Measurements from ENCODE around the gene BRPF3. TPM values are rescaled to one million over a fixed set of nuclear protein-coding genes. Genes with fewer than 3 reads are reported as not detected.

Gene BRPF3
- total and polyA plus RNA-seq, 9 of the 15 experiments (the other 6 are each of a cell fraction or from before 2014, with no cell fraction given): 2.2 to 19.3 (median 8.0) TPM

GRCh38 chr6:36276581-36277536 is 80.3 kb downstream of the BRPF3 start:
- Histone ChIP-seq H3K4me2 (ENCODE audit: insufficient read depth, low read length) (no peak overlapping the region), H3K36me3 (ENCODE audit: control insufficient read depth, insufficient read depth, low read length) (no peaks in the 10 kb centered on the region), H3K27me3 (ENCODE audit: control insufficient read depth in 2 of 2, insufficient read depth in 2 of 2, low read length in 2 of 2) (peaks cover 44 to 74% of the 10 kb centered on the region in 2 experiments), H3K9ac (ENCODE audit: insufficient read depth in 1 of 2, low read depth in 2 of 2, low read length in 2 of 2) (no peak overlapping the region), H3K9me1 (ENCODE audit: control insufficient read depth, insufficient read depth, low read length) (no peaks in the 10 kb centered on the region), H3K27ac (ENCODE audit: extremely low read depth, low read depth, low read length) (no peak overlapping the region), H3K4me3 (no peak overlapping the region), H3K4me1 (replicated peaks in 1 of 2; ENCODE audit: control insufficient read depth in 2 of 2, insufficient read depth in 2 of 2, low read length in 2 of 2) (no peaks in the 10 kb centered on the region), H4K20me1 (replicated peaks; ENCODE audit: control insufficient read depth, insufficient read depth, low read length) (0 out of 2 replicates have a peak, but pooled peaks cover 5% of the 10 kb centered on the region), H3K79me2 (ENCODE audit: control insufficient read depth, insufficient read depth, low read length) (no peaks in the 10 kb centered on the region), H2AFZ (ENCODE audit: low read depth, low read length) (no peak overlapping the region), H3K9me3 (replicated peaks; ENCODE audit: control insufficient read depth, insufficient read depth, low read depth, low read length) (no peaks in the 10 kb centered on the region)
- DNase-seq (ENCODE audit: extremely low read depth in 1 of 4, low spot score in 3 of 4): no peak
- under 1% methylated on average over 13 of the region's 13 CpGs for WGBS (ENCODE audit: insufficient coverage, low coverage, missing lambda C conversion rate)
- no TSS peak for BruUV-seq (replicated peaks)
- no peak for ATAC-seq
- TF ChIP-seq RBM25 (IDR thresholded peaks at IDR 0.05; ENCODE audit: low read depth, low read length, severe bottlenecking) (peak; percentile 46), STAT5B (CRISPR knock-in tag; IDR thresholded peaks at IDR 0.05) (no peak)
- in situ Hi-C loops (cut with MboI): no loop called here
- no peak for FAIRE-seq
- ChIA-PET POLR2A (interaction anchor here (0.7 kb wide), 1 partner anchor 26 kb away, joined by 3 read pairs; no protein-coding TSS in a partner anchor), CTCF (ENCODE audit: low intra/inter-chr PET ratio) (no interaction called here)
- intact Hi-C loops (cut with micrococcal nuclease): no loop called here

GRCh38 chr6:36277946-36278470 is 81.5 kb downstream of the BRPF3 start:
- 2% methylated on average over 2 of the region's 2 CpGs for WGBS (ENCODE audit: insufficient coverage, low coverage, missing lambda C conversion rate)
- CTCF ChIA-PET (ENCODE audit: low intra/inter-chr PET ratio): no interaction called here
- Histone ChIP-seq H3K27ac (ENCODE audit: extremely low read depth, low read depth, low read length) (no peak overlapping the region), H3K9ac (ENCODE audit: insufficient read depth in 1 of 2, low read depth in 2 of 2, low read length in 2 of 2) (no peak overlapping the region), H3K9me3 (replicated peaks; ENCODE audit: control insufficient read depth, insufficient read depth, low read depth, low read length) (no peaks in the 10 kb centered on the region), H3K4me1 (replicated peaks in 1 of 2; ENCODE audit: control insufficient read depth in 2 of 2, insufficient read depth in 2 of 2, low read length in 2 of 2) (no peaks in the 10 kb centered on the region), H3K4me3 (no peak overlapping the region), H3K4me2 (ENCODE audit: insufficient read depth, low read length) (no peak overlapping the region), H3K79me2 (ENCODE audit: control insufficient read depth, insufficient read depth, low read length) (no peaks in the 10 kb centered on the region), H4K20me1 (replicated peaks; ENCODE audit: control insufficient read depth, insufficient read depth, low read length) (0 out of 2 replicates have a peak, but pooled peaks cover 5% of the 10 kb centered on the region), H3K27me3 (ENCODE audit: control insufficient read depth in 2 of 2, insufficient read depth in 2 of 2, low read length in 2 of 2) (peaks cover 40 to 63% of the 10 kb centered on the region in 2 experiments), H3K36me3 (ENCODE audit: control insufficient read depth, insufficient read depth, low read length) (no peaks in the 10 kb centered on the region), H2AFZ (ENCODE audit: low read depth, low read length) (no peak overlapping the region), H3K9me1 (ENCODE audit: control insufficient read depth, insufficient read depth, low read length) (no peaks in the 10 kb centered on the region)
- POLR2A ChIA-PET: interaction anchor here (0.6 kb wide), 2 partner anchors 12 to 103 kb away, joined by 3 to 4 read pairs; no protein-coding TSS in a partner anchor
- intact Hi-C loops (cut with micrococcal nuclease) (no loop called here), in situ Hi-C loops (cut with MboI) (no loop called here)
- no peak for FAIRE-seq
- ATAC-seq: no peak
- BruUV-seq (replicated peaks): no TSS peak
- no peak for TF ChIP-seq HMBOX1 (IDR thresholded peaks at IDR 0.05)
- no peak for TF ChIP-seq USF1 (CRISPR knock-in tag; IDR thresholded peaks at IDR 0.05)
- TF ChIP-seq HDAC6 (IDR thresholded peaks at IDR 0.05; ENCODE audit: low read depth, low read length): no peak
- DNase-seq (ENCODE audit: extremely low read depth in 1 of 4, low spot score in 3 of 4): no peak
